H1 (cell line): Measurements from ENCODE around the gene FOXN3. TPM values are rescaled to one million over a fixed set of nuclear protein-coding genes. Genes with fewer than 3 reads are reported as not detected.

Source experiments
- CTCF ChIA-PET: fragments of 300-600 bp; sonication (Branson Sonifier 250); formaldehyde crosslinking; loops from one replicate; lab custom pipeline; 2021; ENCODE audit not compliant: partially characterized antibody; lab: Charles Lee
- POLR2A ChIA-PET: fragments of 300-600 bp; sonication (Branson Sonifier 250); formaldehyde crosslinking; loops from one replicate; lab custom pipeline; 2021; ENCODE audit warnings: inconsistent platforms; ENCODE audit not compliant: partially characterized antibody; lab: Charles Lee
- DNase-seq, 2 experiments: peaks; one replicate each; pipeline versions ENCODE4 v3.0.0 to v3.0.0-alpha.2; 2010 to 2022; ENCODE audit warnings: low spot score in 2 of 2, low read depth in 1 of 2, mixed read lengths in 1 of 2
- FAIRE-seq: peaks from 2 replicates; lab custom pipeline; 2011; peaks lifted over from hg19 to GRCh38; lab: Jason Lieb, UNC
- H2AFZ ChIP-seq: 2 replicates; pipeline ENCODE4 v1.8.1; 2012; ENCODE audit warnings: low read length, inconsistent platforms
- H2AK5ac ChIP-seq: 2 replicates; pipeline ENCODE4 v1.6.1; 2013; ENCODE audit warnings: low read depth, low read length
- H2BK120ac ChIP-seq: replicated peaks from 2 replicates; pipeline ENCODE3; 2013; ENCODE audit warnings: low read depth, low read length, inconsistent platforms
- H2BK12ac ChIP-seq: 2 replicates; pipeline ENCODE4 v1.6.1; 2013; ENCODE audit warnings: low read depth, low read length
- H2BK15ac ChIP-seq: 2 replicates; pipeline ENCODE4 v1.6.1; 2013; ENCODE audit warnings: low read length
- H2BK20ac ChIP-seq: 2 replicates; pipeline ENCODE4 v1.6.1; 2013; ENCODE audit warnings: low read length
- H2BK5ac ChIP-seq: 2 replicates; pipeline ENCODE4 v1.6.1; 2013; ENCODE audit warnings: low read depth, low read length
- H3K14ac ChIP-seq: 2 replicates; pipeline ENCODE4 v1.6.1; 2013; ENCODE audit warnings: inconsistent platforms; ENCODE audit not compliant: insufficient read length
- H3K18ac ChIP-seq: 2 replicates; pipeline ENCODE4 v1.6.1; 2013; ENCODE audit warnings: low read length; ENCODE audit errors: extremely low read depth
- H3K23ac ChIP-seq: 2 replicates; pipeline ENCODE4 v1.6.1; 2013; ENCODE audit warnings: inconsistent platforms; ENCODE audit not compliant: insufficient read length
- H3K23me2 ChIP-seq: 2 replicates; pipeline ENCODE4 v1.6.1; 2013; ENCODE audit warnings: low read depth, low read length
- H3K27ac ChIP-seq: 2 replicates; pipeline ENCODE4 v1.6.1; 2011; ENCODE audit warnings: low read depth, low read length, inconsistent platforms
- H3K27me3 ChIP-seq, 4 experiments: replicated peaks in 1 of 4; 1 replicate in 1 of 4; 2 replicates in 3 of 4; pipeline versions ENCODE4 v1.6.1 to v1.8.1; 2011 to 2013; ENCODE audit warnings: low read length in 3 of 4, mild to moderate bottlenecking in 3 of 4, inconsistent platforms in 2 of 4, mixed read lengths in 2 of 4, moderate library complexity in 1 of 4; ENCODE audit not compliant: control insufficient read depth in 3 of 4, insufficient read depth in 3 of 4; ENCODE audit errors: extremely low read depth in 1 of 4
- H3K36me3 ChIP-seq, 4 experiments: 2 replicates each; pipeline versions ENCODE4 v1.6.1 to v1.8.1; 2011 to 2013; ENCODE audit warnings: mild to moderate bottlenecking in 4 of 4, low read length in 3 of 4, moderate library complexity in 2 of 4, control low read depth in 1 of 4, inconsistent platforms in 1 of 4; ENCODE audit not compliant: insufficient read depth in 4 of 4, control insufficient read depth in 2 of 4
- H3K4ac ChIP-seq: replicated peaks from 2 replicates; pipeline ENCODE3; 2013; ENCODE audit warnings: low read length, low read depth, mixed read lengths, inconsistent platforms; ENCODE audit not compliant: insufficient read length
- H3K4me1 ChIP-seq, 4 experiments: replicated peaks in 1 of 4; 1 replicate in 1 of 4; 2 replicates in 3 of 4; pipeline versions ENCODE4 v1.6.1 to v1.8.1; 2011 to 2013; ENCODE audit warnings: low read length in 3 of 4, inconsistent platforms in 2 of 4, mixed read lengths in 1 of 4; ENCODE audit not compliant: insufficient read depth in 4 of 4, control insufficient read depth in 3 of 4
- H3K4me2 ChIP-seq, 2 experiments: 2 replicates each; pipeline versions ENCODE4 v1.6.1 to v1.8.1; 2011 to 2013; ENCODE audit warnings: low read depth in 2 of 2, low read length in 2 of 2, control low read depth in 1 of 2, inconsistent platforms in 1 of 2, mild to moderate bottlenecking in 1 of 2; ENCODE audit not compliant: insufficient read depth in 1 of 2
- H3K4me3 ChIP-seq, 4 experiments: fragments of 200-600, 300-600 bp in 1 of 4; sonication (generic), shearing (Covaris generic), sonication (Bioruptor Twin) in 1 of 4; 2 replicates each; pipeline versions ENCODE4 v1.5.1 to v1.8.1; 2011 to 2016; ENCODE audit warnings: low read length in 4 of 4, low read depth in 3 of 4, control low read depth in 2 of 4, inconsistent platforms in 2 of 4, mild to moderate bottlenecking in 2 of 4, mixed read lengths in 1 of 4, moderate library complexity in 1 of 4; ENCODE audit not compliant: insufficient read depth in 2 of 4; ENCODE audit errors: extremely low read depth in 1 of 4
- H3K56ac ChIP-seq: replicated peaks from 2 replicates; pipeline ENCODE3; 2013; ENCODE audit warnings: low read depth, mild to moderate bottlenecking, mixed read lengths, low read length, inconsistent platforms; ENCODE audit not compliant: insufficient read length
- H3K79me1 ChIP-seq: 2 replicates; pipeline ENCODE4 v1.6.1; 2013; ENCODE audit warnings: low read depth, low read length, control low read depth
- H3K79me2 ChIP-seq, 2 experiments: 2 replicates each; pipeline versions ENCODE4 v1.6.1 to v1.8.1; 2012 to 2013; ENCODE audit warnings: low read length in 2 of 2, mild to moderate bottlenecking in 2 of 2, inconsistent platforms in 1 of 2; ENCODE audit not compliant: insufficient read depth in 2 of 2, control insufficient read depth in 1 of 2
- H3K9ac ChIP-seq, 4 experiments: replicated peaks in 1 of 4; 1 replicate in 1 of 4; 2 replicates in 3 of 4; pipeline versions ENCODE4 v1.6.1 to v1.8.1; 2011 to 2013; ENCODE audit warnings: low read depth in 3 of 4, low read length in 3 of 4, control low read depth in 2 of 4, mild to moderate bottlenecking in 2 of 4, moderate library complexity in 2 of 4, inconsistent platforms in 1 of 4; ENCODE audit errors: extremely low read depth in 1 of 4
- H3K9me3 ChIP-seq, 2 experiments: 2 replicates each; pipeline versions ENCODE4 v1.6.1 to v1.8.1; 2012 to 2013; ENCODE audit warnings: mild to moderate bottlenecking in 2 of 2, moderate library complexity in 2 of 2, control low read depth in 1 of 2, inconsistent platforms in 1 of 2, low read depth in 1 of 2, low read length in 1 of 2, mixed read lengths in 1 of 2; ENCODE audit not compliant: insufficient read depth in 2 of 2
- H4K20me1 ChIP-seq, 2 experiments: replicated peaks in 1 of 2; 2 replicates each; pipeline versions ENCODE3 to v1.8.1; 2011 to 2013; ENCODE audit warnings: inconsistent platforms in 2 of 2, low read length in 2 of 2, mild to moderate bottlenecking in 1 of 2; ENCODE audit not compliant: insufficient read depth in 2 of 2, control insufficient read depth in 1 of 2
- H4K5ac ChIP-seq: 2 replicates; pipeline ENCODE4 v1.6.1; 2013; ENCODE audit warnings: low read length, low read depth, mixed read lengths, inconsistent platforms; ENCODE audit not compliant: insufficient read length
- H4K8ac ChIP-seq: 2 replicates; pipeline ENCODE4 v1.8.0; 2013; ENCODE audit warnings: mild to moderate bottlenecking, moderate library complexity, low read length, inconsistent platforms; ENCODE audit not compliant: insufficient read depth; ENCODE audit errors: extremely low read depth
- H4K91ac ChIP-seq: replicated peaks from 2 replicates; pipeline ENCODE3; 2013; ENCODE audit warnings: low read length, mixed read lengths, inconsistent platforms; ENCODE audit not compliant: insufficient read length
- BRCA1 ChIP-seq: IDR thresholded peaks from 2 replicates; pipeline ENCODE4 v1.6.1; 2012; ENCODE audit warnings: low read depth, low read length, improper control_type of control experiment
- CHD1 ChIP-seq: IDR thresholded peaks from 2 replicates; pipeline ENCODE4 v1.6.1; 2012; ENCODE audit warnings: low read depth, low read length, improper control_type of control experiment
- HDAC6 ChIP-seq: IDR thresholded peaks from one replicate; pipeline ENCODE4 v1.7.1; 2012; ENCODE audit warnings: low read depth, mild to moderate bottlenecking, inconsistent platforms, low read length, moderate library complexity
- RFX5 ChIP-seq: IDR thresholded peaks from 2 replicates; pipeline ENCODE4 v1.6.1; 2011; ENCODE audit warnings: low read depth, low read length, improper control_type of control experiment, borderline replicate concordance
- RNF2 ChIP-seq: fragments of 200-900, 300-1000 bp; sonication (generic); IDR thresholded peaks from 2 replicates; pipeline ENCODE4 v1.7.1; 2016; ENCODE audit warnings: borderline replicate concordance, low read depth, mild to moderate bottlenecking, antibody characterized with exemption, low read length; ENCODE audit not compliant: poor library complexity, severe bottlenecking; ENCODE audit errors: missing control alignments
- RXRA ChIP-seq: IDR thresholded peaks from 2 replicates; pipeline ENCODE4 v1.6.1; 2011; ENCODE audit warnings: low read depth, mild to moderate bottlenecking, low read length, moderate library complexity; ENCODE audit not compliant: insufficient read depth
- SP4 ChIP-seq: IDR thresholded peaks from 2 replicates; pipeline ENCODE4 v1.6.1; 2012; ENCODE audit warnings: low read length, inconsistent platforms
- TEAD4 ChIP-seq: IDR thresholded peaks from 2 replicates; pipeline ENCODE4 v1.6.1; 2012; ENCODE audit warnings: low read depth, low read length, inconsistent platforms, mixed read lengths
- whole genome bisulfite sequencing, 2 experiments: shearing (Covaris generic) in 1 of 2; methylation state at CpG; one replicate each; pipeline versions ENCODE4 v1.1.6 to v1.1.7; 2013 to 2015; ENCODE audit warnings: low lambda C conversion rate in 2 of 2, mixed read lengths in 2 of 2, inconsistent platforms in 1 of 2, low coverage in 1 of 2, missing lambda C conversion rate in 1 of 2; ENCODE audit not compliant: insufficient replicate concordance in 2 of 2, insufficient coverage in 1 of 2, insufficient read length in 1 of 2; ENCODE audit errors: extremely low coverage in 1 of 2, missing lambda C conversion rate in 1 of 2; 5-methylcytosine and 5-hydroxymethylcytosine counted together
- polyA plus RNA-seq, 7 experiments: library from polyadenylated mRNA; depleted of rRNA in 3 of 7; stranded (reverse) in 5 of 7; unstranded in 2 of 7; fragments of >200 nt in 5 of 7; fragments of 200-250 nt in 2 of 7; gene quantifications; 1 replicate in 5 of 7; 2 replicates in 1 of 7; 4 replicates in 1 of 7; pipeline versions ENCODE4 v1.2.1 to v1.2.3, GENCODE V29; 2011 to 2013; ENCODE audit warnings: missing spikeins in 2 of 7, mixed read lengths in 2 of 7
- total RNA-seq: library from RNA; stranded (reverse); fragmentation: NEBNext Ultra II Directional; extraction: Animal tissue kit (Norgen Biotek cat#: 25700); gene quantifications from 2 replicates; pipeline ENCODE4 v1.2.1, GENCODE V29; 2021

The FOXN3 gene
- total and polyA plus RNA-seq, 2 of the 8 experiments (the other 6 are each of a cell fraction or from before 2014, with no cell fraction given) = 52.6 to 178 TPM

DNA sequence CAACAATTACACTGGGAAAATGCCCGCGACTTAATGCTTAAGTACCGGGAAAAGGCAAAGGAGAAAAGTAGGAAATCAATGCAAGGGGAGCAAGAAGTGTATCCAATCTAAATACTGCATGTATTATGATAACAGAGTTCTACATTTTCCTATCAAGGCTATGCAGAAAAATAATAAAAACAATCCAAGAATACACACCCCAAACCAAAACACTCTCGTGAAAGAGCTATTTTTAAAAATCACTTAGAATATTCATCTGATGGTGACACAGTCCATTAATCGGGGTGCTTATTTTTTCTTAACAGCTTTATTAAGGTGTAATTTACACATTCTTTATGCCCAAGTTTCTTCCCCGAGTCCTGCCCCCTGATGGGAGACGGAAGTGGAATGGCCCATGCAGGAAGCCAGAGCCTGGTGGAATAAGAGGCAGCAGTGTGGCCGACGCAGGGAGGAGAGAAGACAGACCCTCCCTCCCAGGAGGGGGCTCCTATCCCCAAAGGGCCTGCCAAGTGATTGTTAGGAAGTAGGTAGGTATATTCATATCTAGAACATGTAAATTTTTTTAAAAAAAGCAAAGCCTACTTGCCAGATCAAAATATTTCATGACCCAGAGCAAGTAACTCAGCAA, 174.3 kb downstream of the FOXN3 start:
- Histone ChIP-seq H2BK12ac (no peak overlapping the region), H2BK20ac (no peak overlapping the region), H3K4ac (no peak overlapping the region), H4K8ac (no peak overlapping the region), H3K9ac (no peak overlapping the region), H3K4me2 (no peak overlapping the region), H3K9me3 (no peaks in the 10 kb centered on the region), H3K27ac (no peak overlapping the region), H2BK15ac (no peak overlapping the region), H2BK5ac (no peak overlapping the region), H4K20me1 (peaks cover 5 to 9% of the 10 kb centered on the region in 2 experiments), H3K4me3 (no peak overlapping the region), H3K4me1 (peaks cover 6 to 17% (median 14%) of the 10 kb centered on the region in 4 experiments), H4K91ac (no peak overlapping the region), H2BK120ac (no peak overlapping the region), H3K23me2 (no peaks in the 10 kb centered on the region), H3K79me1 (peaks cover 12% of the 10 kb centered on the region), H3K18ac (no peak overlapping the region), H3K56ac (no peak overlapping the region), H2AFZ (no peak overlapping the region), H3K79me2 (peaks cover 0 to 86% of the 10 kb centered on the region in 2 experiments; a peak in 2 of 4 replicates), H3K27me3 (no peaks in the 10 kb centered on the region), H3K36me3 (peaks cover 0 to 4% (median 0%) of the 10 kb centered on the region in 4 experiments; a peak in 3 of 8 replicates), H3K14ac (no peak overlapping the region), H4K5ac (no peak overlapping the region), H3K23ac (no peak overlapping the region), H2AK5ac (no peak overlapping the region)
- 70% methylated on average over 9 of the region's 9 CpGs; no CpG with 5 or more reads in 1 of the 2 experiments for WGBS, 2 experiments
- CTCF ChIA-PET = interaction anchor here (0.7 to 2.6 kb wide), 13 partner anchors 9 to 758 kb away, joined by 3 to 10 read pairs (median 5); no protein-coding TSS in a partner anchor
- POLR2A ChIA-PET = no interaction called here
- no peak for TF ChIP-seq BRCA1
- no peak for TF ChIP-seq RXRA
- no peak for TF ChIP-seq CHD1
- TF ChIP-seq TEAD4 = no peak
- no peak for TF ChIP-seq RNF2
- no peak for TF ChIP-seq RFX5
- TF ChIP-seq HDAC6 = no peak
- TF ChIP-seq SP4 = no peak
- no peak for FAIRE-seq
- no peak for DNase-seq
